COR-L47 (cell line): ENCODE measurements around the gene INVS.
"Not testable (repeated sequence)": the region's sequence is repeated elsewhere in the genome, so short reads cannot be mapped to it uniquely, and the experiment has no call there.

Experiments
- DNase-seq: peaks from one replicate; lab custom pipeline; 2025; lab: John Stamatoyannopoulos, UW

Gene INVS

DNA sequence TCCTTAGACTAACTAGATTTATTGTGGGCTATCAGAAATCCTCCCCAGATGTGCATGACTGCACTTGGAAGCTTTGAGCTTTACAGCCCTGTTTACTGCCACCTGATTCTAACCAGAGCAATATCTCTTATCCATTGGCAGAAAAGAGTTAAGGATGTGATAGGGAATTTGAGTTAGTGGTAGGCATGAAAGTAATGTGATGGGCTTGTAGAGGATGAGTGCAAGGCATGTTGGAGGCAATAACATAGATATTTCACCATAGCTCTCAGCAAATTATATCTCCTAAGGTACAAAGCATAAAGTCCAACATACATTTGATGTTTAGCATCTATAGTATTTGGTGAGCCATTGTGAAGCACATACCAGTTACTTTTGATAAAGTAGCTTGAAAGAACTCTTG, 103.8 kb downstream of the INVS start:
- no peak for DNase-seq

DNA sequence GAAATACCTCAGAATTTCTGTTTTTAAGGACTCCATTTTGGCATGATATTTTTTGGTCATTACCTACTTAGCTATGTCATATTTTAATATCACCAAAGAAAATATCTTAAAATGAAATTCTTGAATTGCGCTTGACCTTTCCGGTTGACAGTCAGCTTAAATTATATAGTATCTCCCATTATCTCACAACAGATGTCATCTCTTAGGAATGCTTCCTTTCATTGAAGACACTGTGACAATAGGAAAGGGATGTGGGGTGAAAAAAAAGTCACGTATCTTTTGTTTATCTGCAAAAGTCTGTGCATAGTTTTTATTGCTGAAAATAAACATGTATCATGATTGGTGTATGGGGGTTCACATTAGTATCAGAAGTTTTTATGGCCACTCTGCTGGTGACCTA, 105.8 kb downstream of the INVS start:
- DNase-seq, result no peak

DNA sequence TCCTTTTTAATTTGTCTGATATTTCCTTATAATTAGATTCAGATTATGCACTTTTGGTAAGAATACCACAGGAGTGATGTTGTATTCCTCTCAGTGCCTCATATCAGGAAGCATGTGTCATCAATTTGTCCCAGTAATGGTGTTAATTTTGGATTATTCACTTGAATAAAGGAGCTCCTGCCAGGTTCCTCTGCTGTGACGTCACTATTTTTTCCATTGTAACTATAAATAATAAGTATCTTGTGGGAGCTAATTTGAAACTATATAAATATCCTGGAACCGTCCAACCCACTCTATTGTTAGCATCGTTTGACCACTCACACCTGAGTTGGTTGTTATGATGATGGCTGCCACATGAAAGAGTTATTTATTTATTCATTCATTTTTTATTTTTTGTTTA, 107.9 kb downstream of the INVS start:
- DNase-seq, result no peak

DNA sequence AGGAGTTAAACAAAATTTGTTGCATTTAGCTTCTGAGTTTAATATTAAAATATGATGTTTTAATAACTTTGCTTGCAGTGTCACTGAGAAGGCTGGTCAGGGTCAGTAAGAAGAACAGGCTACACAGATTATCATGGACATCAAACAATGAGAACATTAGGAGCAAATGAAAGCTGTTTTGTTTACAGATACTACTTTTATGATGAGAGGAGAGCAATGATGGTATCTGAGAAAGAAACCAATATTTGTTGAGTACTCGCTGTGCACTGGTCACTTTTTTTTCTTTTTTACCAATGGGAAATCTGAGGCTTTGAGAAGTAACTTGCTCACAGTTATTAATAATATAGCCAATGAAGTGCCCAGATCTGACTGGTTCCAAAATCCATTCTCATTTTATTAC, 109.6 kb downstream of the INVS start:
- no peak for DNase-seq

DNA sequence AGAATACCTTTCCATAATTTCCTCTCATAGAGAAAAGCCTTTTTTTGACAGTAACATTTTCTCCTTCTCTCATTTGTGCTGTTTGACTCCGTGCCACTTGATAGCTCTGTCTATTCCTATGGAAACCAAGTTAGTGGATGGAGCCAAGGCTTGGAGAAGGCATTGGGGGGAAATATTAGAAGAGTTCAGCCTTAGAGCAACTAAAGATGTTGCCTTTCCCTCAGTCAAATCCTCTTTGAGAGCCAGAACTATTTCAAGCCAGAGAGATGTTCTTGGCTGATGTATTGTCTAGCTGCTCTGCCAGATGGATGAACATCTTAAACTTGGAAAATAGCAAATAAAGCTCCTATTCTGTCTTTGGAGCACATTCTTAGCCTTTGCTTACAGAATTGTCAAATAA, 112.4 kb downstream of the INVS start:
- no peak for DNase-seq

DNA sequence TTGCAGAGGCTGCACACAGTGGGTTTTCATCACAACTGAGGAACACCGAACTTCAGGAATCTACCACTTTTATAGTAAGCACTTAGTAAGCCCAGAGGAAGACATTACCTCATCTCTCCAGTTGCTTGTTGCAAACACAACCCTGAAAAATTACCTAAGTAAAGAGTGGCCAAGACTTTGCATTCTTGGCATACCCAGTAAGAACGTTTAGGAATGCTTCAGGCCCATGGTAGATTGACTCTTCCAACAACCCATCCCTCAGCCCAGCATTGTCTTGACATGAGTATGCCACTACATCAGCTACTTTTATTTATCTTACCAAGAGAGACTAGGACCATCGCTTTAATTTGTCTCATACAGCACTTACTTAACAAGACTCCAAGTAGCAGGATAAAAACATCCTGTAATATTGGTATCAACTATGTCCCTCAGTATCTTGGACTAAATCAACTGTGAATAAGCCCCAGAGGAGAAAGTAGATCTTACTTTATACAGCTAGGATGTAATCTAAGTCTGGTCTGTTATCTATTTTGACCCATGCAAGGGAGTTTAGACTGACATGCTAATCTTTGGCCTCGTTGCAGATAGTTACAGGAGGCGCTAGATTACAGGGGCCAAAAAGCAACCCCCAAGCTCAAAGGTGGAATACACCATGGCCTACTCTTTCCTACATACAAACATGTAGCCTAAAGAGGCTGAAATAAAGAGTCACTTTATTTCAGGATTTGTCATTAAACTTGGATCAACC, 114.9 kb downstream of the INVS start:
- DNase-seq, result no peak

DNA sequence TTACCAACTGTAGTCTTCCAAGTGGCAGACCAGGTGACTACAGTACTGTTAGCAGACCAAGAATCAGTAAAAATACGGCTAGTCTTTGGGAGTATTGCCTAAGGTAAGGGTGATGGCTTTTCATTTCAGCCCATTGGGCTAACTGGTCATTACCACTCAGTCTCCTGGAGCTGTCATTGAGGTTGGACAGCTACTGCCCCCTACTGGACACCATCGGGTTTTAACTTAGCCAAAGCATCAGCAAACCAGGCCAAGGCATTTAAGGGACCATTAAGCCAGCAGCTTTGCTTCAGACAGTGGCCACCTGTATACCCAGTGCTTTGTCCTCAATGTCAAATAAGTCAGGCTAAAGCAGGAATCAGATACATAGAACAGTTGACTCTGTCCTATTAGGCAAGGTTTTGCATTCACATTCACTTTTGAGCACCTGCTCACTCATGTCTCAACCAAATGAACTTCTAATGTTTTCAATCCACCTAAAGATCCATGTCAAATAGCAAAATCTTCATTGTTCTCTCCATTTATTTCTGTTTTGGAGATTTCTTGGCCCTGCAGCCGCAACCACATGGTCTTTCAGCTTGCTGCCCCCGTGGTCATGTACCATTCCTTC, 117.2 kb downstream of the INVS start:
- no peak for DNase-seq

DNA sequence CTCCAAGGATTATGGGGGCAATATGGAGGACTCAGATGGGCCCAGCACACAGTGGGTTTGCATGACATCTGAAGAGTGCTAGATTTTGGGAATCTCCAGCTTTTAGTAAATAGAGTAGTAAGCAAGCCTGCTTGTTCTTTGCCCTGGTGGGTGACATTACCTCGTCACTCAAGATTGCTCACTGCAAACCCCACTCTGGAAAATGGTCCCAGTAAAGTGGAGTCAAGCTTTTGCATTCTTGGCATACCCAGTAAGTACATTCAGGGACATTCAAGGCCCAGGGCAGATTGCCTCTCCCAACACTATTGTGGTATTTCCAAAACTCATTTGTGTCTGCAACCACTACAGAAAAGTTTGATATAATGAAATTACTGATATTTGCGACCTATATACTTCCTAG, 118.5 kb downstream of the INVS start:
- no peak for DNase-seq

DNA sequence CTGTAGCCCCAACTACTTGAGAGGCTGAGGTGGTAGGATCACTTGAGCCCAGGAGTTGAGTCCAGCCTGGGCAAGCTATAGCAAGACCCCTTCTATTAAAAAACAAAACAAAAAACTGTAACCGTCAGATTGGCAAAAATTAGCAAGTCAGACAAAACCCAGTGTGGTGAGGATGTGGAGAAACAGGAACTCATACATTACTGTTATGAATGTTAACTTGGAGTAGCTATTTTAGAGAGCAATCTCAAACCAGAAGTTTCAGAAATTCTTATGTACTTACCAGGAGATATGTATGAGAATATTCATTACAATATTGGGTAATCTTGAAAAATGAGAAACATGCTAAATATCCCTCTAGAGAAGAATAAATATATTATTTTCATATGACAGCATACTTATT, 120.3 kb downstream of the INVS start:
- no peak for DNase-seq

DNA sequence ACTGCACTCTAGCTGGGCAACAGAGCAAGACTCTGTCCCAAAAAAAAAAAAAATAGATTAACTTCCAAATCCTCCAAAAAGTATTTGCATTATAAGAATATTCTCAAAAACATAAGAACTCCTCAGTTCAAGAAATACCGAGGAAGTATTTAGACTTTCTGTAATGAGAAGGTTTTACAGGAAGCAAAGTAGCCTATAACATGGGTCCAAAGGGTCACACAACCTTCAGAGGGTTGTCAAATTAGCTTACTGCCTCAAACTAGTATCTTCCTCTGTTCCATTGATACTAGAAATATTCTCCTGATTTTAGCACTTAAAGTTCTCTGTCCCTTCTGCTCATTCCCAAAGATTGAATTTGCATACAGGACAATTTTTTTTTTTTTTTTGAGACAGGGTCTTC, 121.9 kb downstream of the INVS start:
- DNase-seq, result no peak

DNA sequence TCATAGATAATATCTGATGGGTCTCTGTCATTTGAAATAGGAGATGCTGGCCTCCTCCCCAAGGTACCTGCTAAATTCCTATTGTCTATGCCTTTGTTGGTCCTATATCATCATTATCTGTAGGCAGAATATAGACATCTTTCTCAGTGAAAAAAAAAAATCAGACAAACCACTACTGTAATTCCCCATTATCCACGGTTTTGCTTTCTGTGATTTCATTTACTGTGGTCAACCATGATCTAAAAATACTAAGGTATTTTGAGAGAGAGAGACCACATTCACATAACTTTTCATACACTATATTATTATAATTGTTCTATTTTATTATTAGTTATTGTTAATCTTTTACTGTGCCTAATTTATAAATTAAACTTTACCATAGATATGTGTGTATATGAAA, 122.5 kb downstream of the INVS start:
- DNase-seq, result no peak

DNA sequence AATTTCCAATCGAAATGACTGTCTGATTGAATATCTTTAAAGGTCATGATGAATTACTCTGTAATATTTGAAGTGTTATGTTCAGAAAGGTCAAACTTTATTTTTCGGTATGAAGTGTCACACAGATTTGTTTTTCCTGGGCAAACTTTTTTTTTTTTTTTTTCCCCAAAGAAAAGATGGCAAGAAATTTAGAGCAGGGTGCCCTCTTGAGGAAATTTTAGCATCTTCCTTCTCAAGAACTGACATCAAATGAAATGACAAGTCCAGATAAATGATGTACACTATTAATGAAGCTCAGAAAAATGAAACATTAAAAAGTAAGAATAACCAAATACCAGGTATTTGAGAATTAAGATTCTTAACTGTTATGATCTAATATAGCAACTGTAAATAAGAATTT, 123.6 kb downstream of the INVS start:
- no peak for DNase-seq

DNA sequence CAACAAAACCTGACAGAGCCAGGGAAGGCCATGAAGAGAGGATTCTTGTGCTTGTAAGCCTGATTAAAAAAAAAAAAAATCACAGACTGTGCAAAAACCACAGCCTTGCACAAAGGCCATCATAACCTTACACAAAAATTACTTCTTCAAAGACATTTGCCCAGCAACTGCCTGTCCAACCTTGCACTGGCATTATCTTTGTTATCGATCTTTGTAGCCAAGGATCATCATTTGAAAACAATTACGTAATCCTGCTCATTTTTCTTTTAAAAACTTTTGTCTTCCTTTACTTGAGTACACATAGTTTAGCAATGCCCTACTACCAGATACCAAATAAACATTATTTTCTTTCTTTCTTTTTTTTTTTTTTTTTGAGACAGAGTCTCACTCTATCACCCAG, 128.6 kb downstream of the INVS start:
- DNase-seq, result no peak

DNA sequence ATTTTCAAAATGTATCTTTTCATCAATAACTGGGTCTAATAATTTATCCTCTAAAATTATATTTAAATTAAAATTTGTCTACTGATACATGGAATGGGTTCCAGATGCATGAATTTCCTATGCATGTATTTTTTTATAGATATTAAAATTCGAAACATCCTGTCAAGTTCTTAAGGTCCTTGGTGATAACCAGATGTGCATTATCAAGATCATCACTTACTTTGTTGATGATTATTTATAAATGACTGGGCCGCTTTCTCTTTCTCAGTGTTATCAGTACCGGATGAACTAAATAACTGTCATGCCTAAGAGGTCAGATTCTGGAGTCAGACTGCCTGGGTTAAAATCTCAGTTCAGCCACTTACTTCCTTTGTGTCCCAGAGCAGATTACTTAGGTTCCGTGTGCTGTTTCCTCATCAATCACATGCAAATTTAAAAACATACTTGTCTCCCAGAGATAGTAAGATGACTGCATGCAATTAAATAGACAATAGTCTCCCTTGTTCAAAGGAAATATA, 129.4 kb downstream of the INVS start:
- no peak for DNase-seq

DNA sequence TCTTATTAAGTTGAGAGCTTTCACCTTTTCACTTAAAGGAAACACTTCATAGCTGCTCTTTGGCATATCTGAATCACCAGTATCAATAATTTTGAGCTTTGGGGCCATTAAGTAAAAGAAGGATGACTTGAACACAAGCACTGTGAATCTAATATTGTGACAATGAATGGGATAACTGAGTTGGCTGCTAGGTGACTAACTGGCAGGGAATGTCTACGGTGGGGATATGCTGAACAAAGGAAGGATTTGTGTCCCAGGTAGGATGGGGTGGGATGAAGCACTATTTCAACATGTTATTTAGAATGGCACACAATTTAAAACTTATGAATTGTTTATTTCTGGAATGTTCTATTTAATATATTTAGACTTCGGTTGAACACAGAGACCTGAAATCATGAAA, 130.1 kb downstream of the INVS start:
- DNase-seq, result no peak

DNA sequence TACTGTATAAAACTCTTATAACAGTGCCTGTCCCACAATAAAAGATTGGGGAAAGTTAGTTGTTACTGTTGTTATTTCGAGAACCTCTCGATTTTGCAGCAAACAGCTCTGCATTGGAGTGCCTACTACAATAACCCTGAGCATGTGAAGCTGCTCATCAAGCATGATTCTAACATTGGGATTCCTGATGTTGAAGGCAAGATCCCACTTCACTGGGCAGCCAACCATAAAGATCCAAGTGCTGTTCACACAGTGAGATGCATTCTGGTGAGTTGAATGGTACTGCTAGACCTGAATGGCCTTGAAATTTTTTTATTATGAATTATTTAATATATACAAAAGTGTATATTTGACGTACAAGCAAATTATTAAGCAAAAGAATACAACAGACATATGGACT, 130.5 kb downstream of the INVS start:
- no peak for DNase-seq

DNA sequence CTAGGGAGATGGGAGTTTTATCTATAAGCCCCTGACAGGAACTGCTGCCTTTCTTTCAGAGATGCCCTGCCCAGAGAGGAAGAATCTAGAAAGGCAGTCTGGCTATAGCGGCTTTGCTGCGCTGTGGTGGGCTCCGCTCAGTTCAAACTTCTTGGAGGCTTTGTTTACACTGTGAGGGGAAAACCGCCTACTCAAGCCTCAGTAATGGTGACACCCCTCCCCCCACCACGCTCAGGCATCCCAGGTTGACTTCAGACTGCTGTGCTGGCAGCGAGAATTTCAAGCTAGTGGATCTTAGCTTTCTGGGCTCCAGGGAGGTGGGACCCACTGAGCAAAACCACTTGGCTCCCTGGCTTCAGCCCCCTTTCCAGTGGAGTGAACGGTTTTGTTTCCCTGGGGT, 137.9 kb downstream of the INVS start:
- DNase-seq, result not testable (repeated sequence)

DNA sequence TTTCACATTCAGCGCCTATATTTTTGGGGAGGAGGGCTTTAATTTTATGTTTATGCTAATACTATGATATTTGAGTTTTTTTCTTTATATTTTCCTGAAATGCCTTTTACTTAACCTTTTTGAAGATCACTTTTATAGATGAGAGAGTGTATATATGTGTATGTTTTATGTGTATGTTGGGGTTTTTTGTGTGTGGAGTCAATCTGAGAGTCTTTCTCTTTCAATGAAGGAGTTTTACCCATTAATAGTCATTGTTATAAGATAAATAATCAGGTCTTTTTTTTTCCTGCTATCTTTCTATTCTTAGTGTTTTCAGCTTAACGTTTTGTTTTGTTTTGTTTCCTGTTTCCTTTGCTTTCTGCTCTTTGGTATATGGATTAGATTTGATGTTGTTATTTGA, 141.5 kb downstream of the INVS start:
- DNase-seq, result no peak

DNA sequence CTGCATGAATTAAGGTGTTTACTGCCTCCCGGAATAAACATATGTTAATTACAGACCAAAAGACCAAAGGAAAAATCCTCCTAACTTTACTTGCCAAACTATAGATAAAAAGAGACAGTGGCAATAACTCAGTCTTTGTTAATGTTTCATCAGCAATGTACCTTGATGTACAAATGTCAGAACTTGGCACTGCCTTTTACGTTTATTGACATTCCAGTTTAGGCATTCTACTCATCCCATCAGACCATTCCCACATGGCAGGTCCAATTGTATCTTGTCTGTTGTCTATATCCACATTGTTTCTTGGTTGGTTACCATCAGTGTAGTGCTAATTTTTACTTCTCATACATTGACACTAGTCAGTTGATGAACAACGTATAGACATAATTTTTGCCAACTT, 168.2 kb downstream of the INVS start:
- DNase-seq, result no peak

DNA sequence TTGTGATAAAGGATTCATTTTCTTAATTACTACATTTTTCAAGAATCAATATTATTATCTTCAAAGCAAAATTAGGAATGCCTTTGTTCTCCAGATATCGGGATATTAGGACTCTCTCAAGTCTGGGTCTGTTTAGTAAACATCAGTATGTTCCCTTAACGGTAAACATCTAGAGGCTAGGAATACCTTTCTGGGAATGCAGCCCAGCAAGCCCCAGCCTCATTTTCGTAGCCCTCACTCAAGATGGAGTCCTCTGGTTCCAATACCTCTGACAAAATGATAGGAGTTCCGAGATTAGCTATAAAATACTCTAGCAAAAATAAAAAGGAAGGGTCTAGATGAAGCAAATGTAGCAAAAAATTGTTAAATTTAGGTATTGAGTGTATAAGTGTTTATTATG, 169.2 kb downstream of the INVS start:
- no peak for DNase-seq

DNA sequence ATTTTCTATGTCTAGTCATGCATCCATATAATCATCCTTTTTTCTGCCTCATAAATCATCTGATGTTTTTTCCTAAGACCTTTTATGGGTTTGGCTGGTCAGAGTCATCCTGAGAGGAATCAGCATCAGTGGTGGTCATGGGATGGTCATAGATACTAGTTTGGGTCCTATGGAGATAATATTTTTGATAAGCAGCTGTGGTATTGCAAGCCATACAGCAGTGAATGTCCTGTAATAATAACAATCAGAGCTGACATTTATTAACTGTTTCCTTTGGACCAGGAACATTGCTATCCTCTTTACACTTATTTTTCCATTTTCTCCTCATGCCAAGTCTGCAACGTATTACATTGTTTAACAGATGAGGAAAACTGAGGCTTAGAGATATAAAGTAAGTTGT, 170.6 kb downstream of the INVS start:
- no peak for DNase-seq

DNA sequence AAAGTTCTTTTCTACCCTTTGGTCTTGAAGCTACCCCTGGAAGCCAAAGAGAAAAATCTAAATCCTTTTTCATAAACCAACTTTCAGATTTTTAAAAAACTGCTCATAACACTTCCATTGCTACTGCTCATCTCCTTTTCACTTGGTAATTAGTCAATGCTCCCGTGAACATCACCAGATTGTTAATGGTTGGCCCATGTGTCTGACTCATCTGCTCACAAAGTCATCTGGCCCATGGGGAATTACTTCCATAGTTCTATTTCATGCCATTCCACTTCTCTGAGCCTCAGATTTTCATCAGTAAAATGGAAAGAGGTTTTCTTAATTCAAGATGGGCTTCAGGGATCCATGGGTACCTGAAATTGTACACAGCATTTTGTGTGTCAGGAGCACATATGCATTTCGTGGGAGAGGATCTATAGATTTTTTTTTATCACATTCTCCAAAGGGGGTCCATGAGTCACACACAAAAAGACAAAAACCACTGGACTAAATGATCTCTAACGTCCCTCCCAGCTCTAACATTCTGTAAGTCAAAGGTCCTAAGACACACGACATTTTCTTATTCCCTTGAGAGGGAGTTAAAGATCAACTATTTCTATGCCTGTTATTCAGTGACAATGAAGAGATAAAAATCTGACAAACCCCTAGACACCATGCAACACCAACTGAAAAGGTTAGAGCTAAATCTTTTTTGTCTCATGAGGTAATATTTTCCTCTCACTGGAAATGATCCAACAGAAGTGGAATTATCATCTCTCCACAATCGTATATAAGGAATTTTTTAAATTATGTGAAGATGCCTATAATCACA, 178.3 kb downstream of the INVS start:
- no peak for DNase-seq

DNA sequence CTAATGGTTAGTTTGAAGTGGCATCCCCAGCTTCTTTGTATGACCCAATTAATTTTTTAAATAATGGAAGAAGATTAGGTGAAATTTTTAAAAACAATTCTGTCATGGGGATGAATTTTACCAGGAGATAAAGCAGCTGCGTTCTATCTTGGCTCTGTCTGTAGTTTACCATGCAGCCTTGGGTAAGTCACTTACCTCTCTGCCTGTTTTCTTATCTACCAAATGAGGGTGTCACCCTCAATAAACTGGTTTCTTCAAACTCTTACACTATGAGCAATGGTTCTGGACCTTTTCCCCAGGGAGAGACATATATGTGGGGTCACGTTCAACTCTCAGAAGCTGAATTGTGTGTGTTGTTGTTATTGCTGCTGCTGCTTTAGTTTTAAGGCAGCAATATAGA, 182.0 kb downstream of the INVS start:
- DNase-seq, result no peak
